CD14-positive monocyte (primary cell): Measurements from ENCODE around the gene GABBR1. TPM values are rescaled to one million over a fixed set of nuclear protein-coding genes. Genes with fewer than 3 reads are reported as not detected.

ENCODE experiments used
- DNase-seq, 3 donors: peaks; one replicate each; pipeline ENCODE4 v3.0.0-alpha.2; 2011 to 2022
- H2AFZ ChIP-seq: 2 replicates; pipeline ENCODE4 v1.6.0; 2012; ENCODE audit warnings: mild to moderate bottlenecking, low read depth, low read length, inconsistent platforms; ENCODE audit not compliant: insufficient read depth, poor library complexity, severe bottlenecking
- H3K27ac ChIP-seq, 2 donors: 1 replicate in 1 of 2; 2 replicates in 1 of 2; pipeline ENCODE4 v1.5.1; 2012 to 2013; ENCODE audit warnings: low read length in 2 of 2, control low read depth in 1 of 2, inconsistent platforms in 1 of 2, low read depth in 1 of 2, mild to moderate bottlenecking in 1 of 2
- H3K27me3 ChIP-seq, 2 donors: one replicate each; pipeline versions ENCODE4 v1.6.0 to v1.6.1; 2011 to 2013; ENCODE audit warnings: low read length in 2 of 2; ENCODE audit not compliant: control insufficient read depth in 2 of 2, insufficient read depth in 2 of 2
- H3K36me3 ChIP-seq, 2 donors: replicated peaks in 1 of 2; 1 replicate in 1 of 2; 2 replicates in 1 of 2; pipeline versions ENCODE4 v1.5.1 to v1.6.1; 2012 to 2013; ENCODE audit warnings: low read length in 2 of 2, control low read depth in 1 of 2, inconsistent platforms in 1 of 2, mild to moderate bottlenecking in 1 of 2; ENCODE audit not compliant: insufficient read depth in 2 of 2, control insufficient read depth in 1 of 2
- H3K4me1 ChIP-seq, 2 donors: 1 replicate in 1 of 2; 2 replicates in 1 of 2; pipeline versions ENCODE4 v1.5.1 to v1.6.1; 2012 to 2013; ENCODE audit warnings: low read length in 2 of 2, control low read depth in 1 of 2, inconsistent platforms in 1 of 2, mild to moderate bottlenecking in 1 of 2, moderate library complexity in 1 of 2; ENCODE audit not compliant: insufficient read depth in 2 of 2, control insufficient read depth in 1 of 2
- H3K4me2 ChIP-seq: replicated peaks from 2 replicates; pipeline ENCODE3; 2012; ENCODE audit warnings: low read length, moderate library complexity, mild to moderate bottlenecking; ENCODE audit not compliant: poor library complexity, severe bottlenecking; ENCODE audit errors: extremely low read depth
- H3K4me3 ChIP-seq, 3 experiments: fragments of 200-600 bp in 1 of 3; sonication (generic) in 1 of 3; replicated peaks in 1 of 3; 1 replicate in 2 of 3; 2 replicates in 1 of 3; pipeline ENCODE4 v1.5.1; 2011 to 2013; ENCODE audit warnings: low read length in 3 of 3, mild to moderate bottlenecking in 3 of 3, control low read depth in 2 of 3, low read depth in 2 of 3, inconsistent platforms in 1 of 3, moderate library complexity in 1 of 3
- H3K79me2 ChIP-seq: 2 replicates; pipeline ENCODE4 v1.6.0; 2012; ENCODE audit warnings: mild to moderate bottlenecking, control low read depth, inconsistent platforms, low read length, moderate library complexity; ENCODE audit not compliant: insufficient read depth
- H3K9ac ChIP-seq: 2 replicates; pipeline ENCODE4 v1.6.0; 2017; ENCODE audit warnings: low read length, mild to moderate bottlenecking; ENCODE audit not compliant: insufficient read depth, poor library complexity, severe bottlenecking
- H3K9me3 ChIP-seq, 2 donors: replicated peaks in 1 of 2; 1 replicate in 1 of 2; 2 replicates in 1 of 2; pipeline versions ENCODE4 v1.5.1 to v1.6.1; 2012 to 2013; ENCODE audit warnings: low read length in 2 of 2, control low read depth in 1 of 2; ENCODE audit not compliant: control insufficient read depth in 1 of 2, insufficient read depth in 1 of 2
- H4K20me1 ChIP-seq: 2 replicates; pipeline ENCODE4 v1.6.0; 2012; ENCODE audit warnings: mild to moderate bottlenecking, low read length, control low read depth, moderate library complexity; ENCODE audit not compliant: insufficient read depth
- H3K27ac Mint-ChIP-seq, 7 donors: one replicate each; pipeline ENCODE4 v1.8.0; 2020; ENCODE audit warnings: mild to moderate bottlenecking in 7 of 7, mixed read lengths in 7 of 7, moderate library complexity in 6 of 7, inconsistent platforms in 2 of 7
- H3K27me3 Mint-ChIP-seq, 3 donors: one replicate each; pipeline ENCODE4 v1.8.0; 2021 to 2022; ENCODE audit warnings: low read depth in 3 of 3, mild to moderate bottlenecking in 3 of 3, mixed read lengths in 3 of 3, moderate library complexity in 3 of 3, inconsistent platforms in 1 of 3
- H3K36me3 Mint-ChIP-seq, 2 donors: one replicate each; pipeline ENCODE4 v1.8.0; 2020; ENCODE audit warnings: mixed read lengths in 2 of 2, inconsistent platforms in 1 of 2, mild to moderate bottlenecking in 1 of 2
- H3K4me1 Mint-ChIP-seq: one replicate; pipeline ENCODE4 v1.8.0; 2020; ENCODE audit warnings: mild to moderate bottlenecking, mixed read lengths
- H3K4me3 Mint-ChIP-seq, 2 donors: one replicate each; pipeline ENCODE4 v1.8.0; 2020; ENCODE audit warnings: mild to moderate bottlenecking in 2 of 2, mixed read lengths in 2 of 2, moderate library complexity in 1 of 2
- H3K9me3 Mint-ChIP-seq, 7 donors: one replicate each; pipeline ENCODE4 v1.8.0; 2020 to 2022; ENCODE audit warnings: mixed read lengths in 7 of 7, mild to moderate bottlenecking in 6 of 7, moderate library complexity in 6 of 7, inconsistent platforms in 2 of 7
- WGBS: methylation state at CpG from one replicate; pipeline ENCODE4 v1.1.5; 2013; ENCODE audit warnings: missing lambda C conversion rate; ENCODE audit not compliant: insufficient coverage; 5-methylcytosine and 5-hydroxymethylcytosine counted together
- intact Hi-C, 2 donors: fragments of 100-400 bp; cut with micrococcal nuclease; formaldehyde crosslinking; loops; one replicate each; pipeline versions ENCODE4 v1.15.0 to v1.15.1; 2023
- polyA plus RNA-seq, 3 donors: library from polyadenylated mRNA; depleted of rRNA in 1 of 3; unstranded in 2 of 3; stranded (reverse) in 1 of 3; fragments of 300-500 nt in 2 of 3; fragments of >200 nt in 1 of 3; fragmentation: Illumina TruSeq in 2 of 3; gene quantifications; 1 replicate in 2 of 3; 2 replicates in 1 of 3; pipeline ENCODE4 v1.2.3, GENCODE V29; 2012 to 2021
- TF ChIP-seq, protein P1 (sequence below): fragments of 200-600 bp; IDR thresholded peaks from one replicate; pipeline ENCODE4 v1.8.0; 2022; ENCODE audit warnings: antibody characterized with exemption, mild to moderate bottlenecking

GABBR1 gene
- polyA plus RNA-seq, 3 donors: 0.91 to 228 (median 1.8) TPM

DNA sequence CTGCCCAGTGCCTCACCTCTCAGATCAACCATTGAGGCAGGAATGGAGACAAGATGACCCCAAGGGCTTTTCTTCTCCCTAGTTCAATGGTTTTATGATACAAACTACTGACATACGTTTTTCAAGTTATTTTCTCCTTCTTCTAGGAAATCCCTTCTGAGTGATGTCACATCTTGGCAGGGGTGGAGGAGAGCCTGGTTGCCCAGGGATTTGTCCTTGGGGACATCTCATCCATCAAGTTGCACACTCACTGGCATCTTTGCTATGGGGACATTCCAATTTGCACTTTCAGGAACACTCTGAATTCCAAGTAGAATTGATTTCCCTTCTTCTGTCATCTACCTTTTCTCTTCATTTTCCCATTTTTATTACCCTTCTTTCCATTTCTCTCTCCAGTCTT, 38.0 kb upstream of the GABBR1 start:
- no peak overlapping the region for H3K27ac Mint-ChIP-seq
- intact Hi-C loops: no loop called here

DNA sequence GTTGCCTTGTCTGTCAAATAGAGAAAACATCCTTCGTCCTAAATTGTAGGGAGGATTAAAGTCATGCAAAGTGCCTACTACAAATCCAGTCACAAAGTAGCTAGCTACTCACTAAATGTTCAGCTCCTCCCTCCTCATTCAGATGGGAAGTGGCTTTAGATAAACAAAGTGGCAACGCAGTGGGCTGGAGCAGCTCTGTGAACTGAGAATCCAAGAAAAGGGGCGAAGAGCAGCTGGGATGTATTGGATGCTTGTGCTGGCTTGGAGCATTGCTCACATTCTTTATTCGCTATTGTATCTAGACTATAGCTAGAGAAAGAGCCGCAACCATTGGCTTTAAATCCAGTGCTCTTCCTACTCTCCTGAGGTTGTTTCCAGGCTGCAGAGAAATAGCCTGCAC, 34.2 kb upstream of the GABBR1 start:
- H3K36me3 ChIP-seq: no peaks in the 10 kb centered on the region

More for the DNA sequence above, 38.0 kb upstream of the GABBR1 start:
- no peaks in the 10 kb centered on the region for H3K9me3 ChIP-seq
- H3K36me3 Mint-ChIP-seq: no peaks in the 10 kb centered on the region
- H3K79me2 ChIP-seq: no peaks in the 10 kb centered on the region
- H3K4me2 ChIP-seq: no peak overlapping the region
- no peaks in the 10 kb centered on the region for H3K27me3 ChIP-seq
- H3K4me1 Mint-ChIP-seq: peaks cover 4% of the 10 kb centered on the region
- TF ChIP-seq, protein P1, sequence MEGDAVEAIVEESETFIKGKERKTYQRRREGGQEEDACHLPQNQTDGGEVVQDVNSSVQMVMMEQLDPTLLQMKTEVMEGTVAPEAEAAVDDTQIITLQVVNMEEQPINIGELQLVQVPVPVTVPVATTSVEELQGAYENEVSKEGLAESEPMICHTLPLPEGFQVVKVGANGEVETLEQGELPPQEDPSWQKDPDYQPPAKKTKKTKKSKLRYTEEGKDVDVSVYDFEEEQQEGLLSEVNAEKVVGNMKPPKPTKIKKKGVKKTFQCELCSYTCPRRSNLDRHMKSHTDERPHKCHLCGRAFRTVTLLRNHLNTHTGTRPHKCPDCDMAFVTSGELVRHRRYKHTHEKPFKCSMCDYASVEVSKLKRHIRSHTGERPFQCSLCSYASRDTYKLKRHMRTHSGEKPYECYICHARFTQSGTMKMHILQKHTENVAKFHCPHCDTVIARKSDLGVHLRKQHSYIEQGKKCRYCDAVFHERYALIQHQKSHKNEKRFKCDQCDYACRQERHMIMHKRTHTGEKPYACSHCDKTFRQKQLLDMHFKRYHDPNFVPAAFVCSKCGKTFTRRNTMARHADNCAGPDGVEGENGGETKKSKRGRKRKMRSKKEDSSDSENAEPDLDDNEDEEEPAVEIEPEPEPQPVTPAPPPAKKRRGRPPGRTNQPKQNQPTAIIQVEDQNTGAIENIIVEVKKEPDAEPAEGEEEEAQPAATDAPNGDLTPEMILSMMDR: no peak
- no peaks in the 10 kb centered on the region for H4K20me1 ChIP-seq
- no peak for DNase-seq
- no peak overlapping the region for H3K4me3 Mint-ChIP-seq
- peaks cover 1 to 23% (median 10%) of the 10 kb centered on the region in 3 donors for H3K27me3 Mint-ChIP-seq
- H3K4me1 ChIP-seq: no peaks in the 10 kb centered on the region
- no peak overlapping the region for H3K27ac ChIP-seq
- no peak overlapping the region for H3K4me3 ChIP-seq
- no peak overlapping the region for H2AFZ ChIP-seq
- H3K9me3 Mint-ChIP-seq: peaks cover 0 to 1% (median 0%) of the 10 kb centered on the region in 7 donors
- H3K9ac ChIP-seq: no peak overlapping the region
- WGBS: no CpG with 5 or more reads among the region's 1 CpG
- H3K36me3 ChIP-seq: no peaks in the 10 kb centered on the region

More for the DNA sequence above, 34.2 kb upstream of the GABBR1 start:
- Mint-ChIP-seq H3K36me3 (no peaks in the 10 kb centered on the region), H3K27ac (no peak overlapping the region), H3K4me3 (no peak overlapping the region), H3K4me1 (peaks cover 2% of the 10 kb centered on the region), H3K9me3 (no peaks in the 10 kb centered on the region), H3K27me3 (peaks cover 7 to 34% (median 20%) of the 10 kb centered on the region in 3 donors)
- Histone ChIP-seq H3K4me1 (no peaks in the 10 kb centered on the region), H3K4me3 (no peak overlapping the region), H3K9me3 (no peaks in the 10 kb centered on the region), H3K27me3 (peaks cover 0 to 4% of the 10 kb centered on the region in 2 donors), H3K27ac (no peak overlapping the region), H2AFZ (no peak overlapping the region), H4K20me1 (no peaks in the 10 kb centered on the region), H3K4me2 (no peak overlapping the region), H3K79me2 (no peaks in the 10 kb centered on the region), H3K9ac (no peak overlapping the region)
- TF ChIP-seq, protein P1: no peak
- 92% methylated on average over 4 of the region's 5 CpGs for WGBS
- intact Hi-C loops: no loop called here
- DNase-seq: no peak
